SU-DHL-6 (cell line): ENCODE measurements around the gene COPS3.

Experiments used
- H2AFZ ChIP-seq: fragments of 200-600 bp; sonication (generic); 2 replicates; pipeline ENCODE4 v1.6.1; 2014; ENCODE audit warnings: low read depth, mild to moderate bottlenecking, moderate library complexity, mixed read lengths, antibody characterized with exemption, low read length; ENCODE audit not compliant: severe bottlenecking
- H3F3A ChIP-seq: fragments of 200-600 bp; shearing (Covaris generic); 2 replicates; pipeline ENCODE4 v1.6.0; 2016; ENCODE audit warnings: antibody characterized with exemption, mild to moderate bottlenecking; ENCODE audit not compliant: insufficient read depth
- H3K27ac ChIP-seq: fragments of 200-600 bp; sonication (generic); 2 replicates; pipeline ENCODE4 v1.5.1; 2016; ENCODE audit warnings: low read depth, mild to moderate bottlenecking, low read length, moderate library complexity, mixed read lengths
- H3K27me3 ChIP-seq: fragments of 200-600 bp; sonication (generic), shearing (Covaris generic); 2 replicates; pipeline ENCODE4 v1.6.0; 2014; ENCODE audit warnings: mild to moderate bottlenecking, low read length
- H3K36me3 ChIP-seq: fragments of 200-600 bp; sonication (generic); 2 replicates; pipeline ENCODE4 v1.6.1; 2014; ENCODE audit warnings: mild to moderate bottlenecking, low read length, mixed read lengths
- H3K4me2 ChIP-seq: fragments of 300-600, 200-600 bp; shearing (Covaris generic), sonication (generic); 2 replicates; pipeline ENCODE4 v1.6.0; 2014; ENCODE audit warnings: low read length, low read depth, mild to moderate bottlenecking; ENCODE audit not compliant: poor library complexity, severe bottlenecking
- H3K4me3 ChIP-seq: fragments of 200-600 bp; sonication (generic); 2 replicates; pipeline ENCODE4 v1.5.1; 2014; ENCODE audit warnings: antibody characterized with exemption, low read length, mild to moderate bottlenecking, mixed read lengths; ENCODE audit not compliant: insufficient read depth, poor library complexity, severe bottlenecking
- H3K79me2 ChIP-seq: fragments of 200-600 bp; sonication (generic); 2 replicates; pipeline ENCODE4 v1.6.1; 2014; ENCODE audit warnings: mild to moderate bottlenecking, low read length, moderate library complexity; ENCODE audit not compliant: insufficient read depth
- H3K9ac ChIP-seq: fragments of 200-600 bp; sonication (generic); 2 replicates; pipeline ENCODE4 v1.7.0; 2014; ENCODE audit warnings: mild to moderate bottlenecking, low read length
- H3K9me2 ChIP-seq: fragments of 200-600 bp; sonication (generic); replicated peaks from 2 replicates; pipeline ENCODE4 v1.6.1; 2014; ENCODE audit warnings: low read length; ENCODE audit not compliant: insufficient read depth
- H3K9me3 ChIP-seq: fragments of 200-600 bp; sonication (generic); 2 replicates; pipeline ENCODE4 v1.6.1; 2014; ENCODE audit warnings: low read length, mixed read lengths; ENCODE audit not compliant: insufficient read depth
- H4K20me1 ChIP-seq: fragments of 200-600 bp; sonication (generic); 2 replicates; pipeline ENCODE4 v1.6.1; 2014; ENCODE audit warnings: low read depth, mild to moderate bottlenecking, antibody characterized with exemption, low read length, moderate library complexity, mixed read lengths
- CTCF ChIP-seq: fragments of 200-600 bp; sonication (generic); IDR thresholded peaks from one replicate; pipeline ENCODE4 v1.5.1; 2017; ENCODE audit warnings: antibody characterized with exemption, mild to moderate bottlenecking, low read length, moderate library complexity; ENCODE audit not compliant: insufficient read depth, poor library complexity, severe bottlenecking
- EZH2phosphoT487 ChIP-seq: fragments of 200-600 bp; sonication (generic), shearing (Covaris generic); conservative IDR thresholded peaks from 2 replicates; pipeline ENCODE4 v1.6.1; 2018; ENCODE audit warnings: mild to moderate bottlenecking, antibody characterized with exemption, low read length, moderate library complexity, mixed read lengths

Gene COPS3

GRCh38 chr17:17216776-17217175 lies 64.3 kb downstream of the COPS3 start:
- Histone ChIP-seq H3K36me3 (no peaks in the 10 kb centered on the region), H3K27me3 (no peaks in the 10 kb centered on the region), H3K9ac (no peak overlapping the region), H3F3A (no peaks in the 10 kb centered on the region), H3K79me2 (no peaks in the 10 kb centered on the region), H3K4me2 (no peak overlapping the region), H3K4me3 (no peak overlapping the region), H3K9me2 (no peaks in the 10 kb centered on the region), H4K20me1 (no peaks in the 10 kb centered on the region), H3K27ac (no peak overlapping the region), H3K9me3 (no peaks in the 10 kb centered on the region), H2AFZ (no peak overlapping the region)
- no peak for TF ChIP-seq EZH2phosphoT487
- TF ChIP-seq CTCF = no peak

DNA sequence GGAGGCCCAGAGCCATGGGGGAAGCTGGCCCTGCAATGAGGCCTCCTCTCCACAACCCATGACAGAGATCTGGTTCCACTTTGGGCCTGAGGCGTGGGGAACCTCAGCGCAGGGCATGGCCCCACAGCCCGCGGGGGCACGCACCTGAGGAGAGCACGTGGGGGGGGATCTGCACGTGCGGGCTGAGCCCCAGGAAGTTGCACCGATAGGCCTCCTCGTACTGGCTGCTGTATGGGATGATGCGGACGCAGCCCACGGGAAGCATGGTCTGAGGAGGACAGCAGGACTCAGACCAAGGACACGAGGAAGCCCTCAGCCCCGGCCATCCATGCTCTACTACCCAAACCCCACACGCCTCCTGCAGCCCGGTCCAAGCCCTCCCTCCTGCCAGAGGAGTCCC lies 64.8 kb downstream of the COPS3 start:
- no peak overlapping the region for H3K4me2 ChIP-seq
- H3K9me3 ChIP-seq = no peaks in the 10 kb centered on the region
- no peaks in the 10 kb centered on the region for H4K20me1 ChIP-seq
- H3K36me3 ChIP-seq = no peaks in the 10 kb centered on the region
- H3K9ac ChIP-seq = no peak overlapping the region
- no peak for TF ChIP-seq EZH2phosphoT487
- TF ChIP-seq CTCF = no peak
- H3K4me3 ChIP-seq = no peak overlapping the region
- H3F3A ChIP-seq = no peaks in the 10 kb centered on the region
- H2AFZ ChIP-seq = no peak overlapping the region
- H3K79me2 ChIP-seq = no peaks in the 10 kb centered on the region
- H3K27me3 ChIP-seq = no peaks in the 10 kb centered on the region
- no peak overlapping the region for H3K27ac ChIP-seq
- no peaks in the 10 kb centered on the region for H3K9me2 ChIP-seq

GRCh38 chr17:17215575-17215974 lies 65.5 kb downstream of the COPS3 start:
- Histone ChIP-seq H2AFZ (no peak overlapping the region), H3K27ac (no peak overlapping the region), H3K4me2 (no peak overlapping the region), H3K79me2 (no peaks in the 10 kb centered on the region), H3K36me3 (no peaks in the 10 kb centered on the region), H3K9me3 (no peaks in the 10 kb centered on the region), H4K20me1 (no peaks in the 10 kb centered on the region), H3K27me3 (no peaks in the 10 kb centered on the region), H3K9me2 (no peaks in the 10 kb centered on the region), H3K4me3 (no peak overlapping the region), H3K9ac (no peak overlapping the region), H3F3A (no peaks in the 10 kb centered on the region)
- TF ChIP-seq EZH2phosphoT487 (no peak), CTCF (no peak)
